RPMI7951 (cell line): Measurements from ENCODE around the gene CACNG4. TPM values are rescaled to one million over a fixed set of nuclear protein-coding genes. Genes with fewer than 3 reads are reported as not detected.
"Not testable (repeated sequence)": the region's sequence is repeated elsewhere in the genome, so short reads cannot be mapped to it uniquely, and the experiment has no call there.

Source experiments
- DNase-seq: peaks from one replicate; pipeline ENCODE4 v3.0.0-alpha.2; 2012; ENCODE audit warnings: low read depth
- total RNA-seq: library from RNA; depleted of rRNA; stranded (reverse); fragments of >200 nt; shearing (Covaris generic); gene quantifications from 2 replicates; pipeline ENCODE4 v1.2.3, GENCODE V29; 2014

CACNG4 gene
- total RNA-seq, 1 experiment from 2014 or later, result 0.12 TPM

- no peak for DNase-seq
These were observed 658 bp downstream of the CACNG4 start for GRCh38 chr17:66964930-66965800.

GRCh38 chr17:66965801-66966262 lies 1.3 kb downstream of the CACNG4 start:
- no peak for DNase-seq

- DNase-seq, result no peak
These were observed 1.8 kb downstream of the CACNG4 start for GRCh38 chr17:66966298-66966697.

- no peak for DNase-seq
These were observed 2.4 kb downstream of the CACNG4 start for GRCh38 chr17:66966704-66967418.

GRCh38 chr17:66967837-66968543 lies 3.5 kb downstream of the CACNG4 start:
- DNase-seq, result no peak

- no peak for DNase-seq
These were observed 4.4 kb downstream of the CACNG4 start for GRCh38 chr17:66968916-66969315.

- no peak for DNase-seq
These were observed 5.6 kb downstream of the CACNG4 start for GRCh38 chr17:66970140-66970539.

GRCh38 chr17:66970797-66971196 lies 6.3 kb downstream of the CACNG4 start:
- no peak for DNase-seq

- DNase-seq, result no peak
These were observed 6.8 kb downstream of the CACNG4 start for GRCh38 chr17:66971264-66971663.

GRCh38 chr17:66971730-66972441 lies 7.4 kb downstream of the CACNG4 start:
- DNase-seq, result no peak

- DNase-seq, result not testable (repeated sequence)
These were observed 7.9 kb downstream of the CACNG4 start for GRCh38 chr17:66972442-66972830.

GRCh38 chr17:66975188-66975587 lies 10.7 kb downstream of the CACNG4 start:
- DNase-seq, result no peak

- peak; percentile 25 for DNase-seq
These were observed 11.3 kb downstream of the CACNG4 start for GRCh38 chr17:66975614-66976378.

GRCh38 chr17:66976379-66976663 lies 11.8 kb downstream of the CACNG4 start:
- no peak for DNase-seq

GRCh38 chr17:66976781-66977201 lies 12.3 kb downstream of the CACNG4 start:
- DNase-seq, result no peak

- DNase-seq, result no peak
These were observed 14.1 kb downstream of the CACNG4 start for GRCh38 chr17:66978514-66979061.

- DNase-seq, result no peak
These were observed 16.4 kb downstream of the CACNG4 start for GRCh38 chr17:66980896-66981295.

GRCh38 chr17:66981983-66982508 lies 17.5 kb downstream of the CACNG4 start:
- peak; percentile 40 for DNase-seq

GRCh38 chr17:66983414-66984021 lies 19.0 kb downstream of the CACNG4 start:
- DNase-seq, result peak; percentile 34

GRCh38 chr17:66984730-66985129 lies 20.2 kb downstream of the CACNG4 start:
- no peak for DNase-seq
